Effector memory CD8-positive, alpha-beta T cell (primary cell): ENCODE results near the gene PTPRD.
"Not testable (repeated sequence)": the region's sequence is repeated elsewhere in the genome, so short reads cannot be mapped to it uniquely, and the experiment has no call there.

Experiments used
- ATAC-seq: fragments of 150-1000 bp; cut with Tn5 transposase; replicated peaks from 2 replicates; pipeline ENCODE4 v1.10.0; 2021; ENCODE audit warnings: mild to moderate bottlenecking, moderate library complexity
- DNase-seq, 3 experiments: peaks; one replicate each; pipeline ENCODE4 v3.0.0; 2021
- H3K27ac Mint-ChIP-seq, 2 donors: one replicate each; pipeline ENCODE4 v1.8.0; 2022; ENCODE audit warnings: mild to moderate bottlenecking in 2 of 2, mixed read lengths in 2 of 2, moderate library complexity in 2 of 2
- H3K27me3 Mint-ChIP-seq, 2 donors: one replicate each; pipeline ENCODE4 v1.8.0; 2022; ENCODE audit warnings: mixed read lengths in 2 of 2
- H3K36me3 Mint-ChIP-seq: one replicate; pipeline ENCODE4 v1.8.0; 2022; ENCODE audit warnings: mild to moderate bottlenecking, moderate library complexity, mixed read lengths; ENCODE audit not compliant: insufficient read depth
- H3K4me1 Mint-ChIP-seq, 2 donors: one replicate each; pipeline ENCODE4 v1.8.0; 2022; ENCODE audit warnings: low read depth in 2 of 2, mixed read lengths in 2 of 2
- H3K4me3 Mint-ChIP-seq, 2 donors: one replicate each; pipeline ENCODE4 v1.8.0; 2022; ENCODE audit warnings: mild to moderate bottlenecking in 2 of 2, mixed read lengths in 2 of 2, moderate library complexity in 2 of 2
- H3K9me3 Mint-ChIP-seq, 2 donors: one replicate each; pipeline ENCODE4 v1.8.0; 2022; ENCODE audit warnings: mixed read lengths in 2 of 2

PTPRD gene

GRCh38 chr9:9992936-9993335 is 619.9 kb downstream of the PTPRD start:
- ATAC-seq: no peak
- Mint-ChIP-seq H3K9me3 (peaks cover 6 to 12% of the 10 kb centered on the region in 2 donors), H3K4me3 (no peak overlapping the region), H3K27ac (no peak overlapping the region), H3K36me3 (no peaks in the 10 kb centered on the region), H3K4me1 (no peaks in the 10 kb centered on the region), H3K27me3 (no peaks in the 10 kb centered on the region)
- DNase-seq: no peak

GRCh38 chr9:9973062-9973461 is 639.7 kb downstream of the PTPRD start:
- no peak overlapping the region for H3K4me3 Mint-ChIP-seq
- ATAC-seq (no peak), DNase-seq (no peak)
- no peaks in the 10 kb centered on the region for H3K4me1 Mint-ChIP-seq
- H3K27me3 Mint-ChIP-seq: no peaks in the 10 kb centered on the region
- H3K36me3 Mint-ChIP-seq: no peaks in the 10 kb centered on the region
- H3K27ac Mint-ChIP-seq: no peak overlapping the region
- H3K9me3 Mint-ChIP-seq: peaks cover 0 to 5% of the 10 kb centered on the region in 2 donors

DNA sequence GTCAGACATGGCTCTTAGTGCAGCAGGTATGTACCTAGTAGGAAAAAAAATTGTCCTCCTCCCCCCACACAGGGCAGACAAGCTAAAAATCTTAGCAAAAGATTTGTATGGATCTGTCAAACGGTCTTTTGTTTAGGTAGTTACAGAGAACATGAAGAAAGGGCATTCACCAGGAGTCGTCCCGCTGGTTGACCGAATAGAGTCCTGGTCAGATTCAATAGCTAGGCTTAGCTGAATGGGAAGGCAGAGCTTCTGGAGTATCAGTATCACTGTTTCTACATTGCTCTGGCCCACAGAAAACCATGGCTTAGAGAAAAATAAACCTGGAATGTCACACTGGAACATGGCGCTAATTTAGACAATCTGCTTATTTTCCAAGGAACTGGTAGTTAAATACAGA is 642.3 kb downstream of the PTPRD start:
- no peaks in the 10 kb centered on the region for H3K27me3 Mint-ChIP-seq
- peaks cover 0 to 5% of the 10 kb centered on the region in 2 donors for H3K9me3 Mint-ChIP-seq
- DNase-seq: no peak
- no peak overlapping the region for H3K27ac Mint-ChIP-seq
- no peak for ATAC-seq
- no peak overlapping the region for H3K4me3 Mint-ChIP-seq
- no peaks in the 10 kb centered on the region for H3K4me1 Mint-ChIP-seq
- H3K36me3 Mint-ChIP-seq: no peaks in the 10 kb centered on the region

- no peaks in the 10 kb centered on the region for H3K27me3 Mint-ChIP-seq
These were observed 649.0 kb downstream of the PTPRD start for GRCh38 chr9:9963841-9964240.

DNA sequence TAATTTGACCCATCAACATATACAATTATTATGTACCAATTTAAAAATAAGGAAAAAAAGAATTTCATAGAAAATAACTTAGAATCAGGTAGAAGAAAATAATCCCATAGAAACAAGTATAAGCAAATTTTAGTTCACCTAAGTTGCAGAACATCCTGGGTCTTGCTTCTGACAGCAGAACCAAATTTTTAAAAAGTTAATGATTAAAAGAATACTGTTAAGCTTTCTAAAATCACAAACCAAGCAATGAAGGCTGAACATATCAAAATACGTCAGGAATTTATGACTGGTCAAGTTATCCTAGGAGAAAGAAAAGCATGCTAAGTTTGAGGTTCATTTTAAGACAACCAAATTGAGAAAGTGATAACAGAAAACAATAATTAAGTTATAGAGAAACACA is 650.9 kb downstream of the PTPRD start:
- DNase-seq (no peak), ATAC-seq (no peak)
- no peak overlapping the region for H3K27ac Mint-ChIP-seq
- H3K9me3 Mint-ChIP-seq: peaks cover 4% of the 10 kb centered on the region in 2 donors
- H3K27me3 Mint-ChIP-seq: no peaks in the 10 kb centered on the region
- no peaks in the 10 kb centered on the region for H3K36me3 Mint-ChIP-seq
- H3K4me1 Mint-ChIP-seq: no peaks in the 10 kb centered on the region
- no peak overlapping the region for H3K4me3 Mint-ChIP-seq

More at GRCh38 chr9:9963841-9964240, 649.0 kb downstream of the PTPRD start:
- Mint-ChIP-seq H3K9me3 (peaks cover 4 to 7% of the 10 kb centered on the region in 2 donors), H3K27ac (no peak overlapping the region), H3K4me3 (no peak overlapping the region), H3K4me1 (no peaks in the 10 kb centered on the region), H3K36me3 (no peaks in the 10 kb centered on the region)
- DNase-seq: no peak
- no peak for ATAC-seq

GRCh38 chr9:9961487-9961886 is 651.3 kb downstream of the PTPRD start:
- DNase-seq: no peak
- Mint-ChIP-seq H3K36me3 (no peaks in the 10 kb centered on the region), H3K4me3 (no peak overlapping the region), H3K27ac (no peak overlapping the region), H3K9me3 (peaks cover 4% of the 10 kb centered on the region in 2 donors), H3K27me3 (no peaks in the 10 kb centered on the region), H3K4me1 (no peaks in the 10 kb centered on the region)
- no peak for ATAC-seq

DNA sequence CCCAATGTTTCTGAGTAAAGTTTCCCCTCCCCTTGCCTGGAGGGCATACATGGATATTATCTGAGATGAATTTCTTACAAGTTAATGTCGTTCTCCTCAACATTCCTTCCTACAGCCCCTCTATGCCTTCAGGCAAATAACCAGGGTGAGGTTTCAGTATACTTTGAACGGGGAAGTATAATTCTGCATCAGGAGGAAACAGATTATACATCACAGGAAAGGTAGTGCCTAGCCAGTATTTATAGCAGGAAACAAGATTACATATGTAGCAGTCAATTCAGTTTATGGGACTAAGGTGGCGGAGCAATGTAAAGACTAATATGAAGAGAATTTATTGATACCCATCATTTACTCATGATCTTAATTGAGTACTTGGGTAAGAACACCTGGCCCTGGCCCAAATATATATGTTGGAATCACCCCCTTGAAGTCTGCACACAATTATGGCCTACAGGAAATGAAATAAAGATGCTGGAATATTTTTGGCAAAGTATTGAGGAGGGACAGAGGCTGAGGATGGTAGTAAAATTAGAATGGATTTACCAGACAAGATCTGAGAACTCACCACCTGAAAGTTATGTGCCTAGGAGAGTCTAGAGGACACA is 661.1 kb downstream of the PTPRD start:
- peaks cover 2 to 5% of the 10 kb centered on the region in 2 donors for H3K9me3 Mint-ChIP-seq
- DNase-seq (no peak), ATAC-seq (no peak)
- no peak overlapping the region for H3K4me3 Mint-ChIP-seq
- H3K4me1 Mint-ChIP-seq: no peaks in the 10 kb centered on the region
- H3K27me3 Mint-ChIP-seq: no peaks in the 10 kb centered on the region
- H3K36me3 Mint-ChIP-seq: no peaks in the 10 kb centered on the region
- H3K27ac Mint-ChIP-seq: no peak overlapping the region

- H3K4me3 Mint-ChIP-seq: no peak overlapping the region
- H3K36me3 Mint-ChIP-seq: no peaks in the 10 kb centered on the region
- no peak for DNase-seq
- peaks cover 2 to 5% of the 10 kb centered on the region in 2 donors for H3K9me3 Mint-ChIP-seq
- no peaks in the 10 kb centered on the region for H3K27me3 Mint-ChIP-seq
- no peaks in the 10 kb centered on the region for H3K4me1 Mint-ChIP-seq
- no peak overlapping the region for H3K27ac Mint-ChIP-seq
- ATAC-seq: no peak
These were observed 662.0 kb downstream of the PTPRD start for GRCh38 chr9:9950813-9951212.

DNA sequence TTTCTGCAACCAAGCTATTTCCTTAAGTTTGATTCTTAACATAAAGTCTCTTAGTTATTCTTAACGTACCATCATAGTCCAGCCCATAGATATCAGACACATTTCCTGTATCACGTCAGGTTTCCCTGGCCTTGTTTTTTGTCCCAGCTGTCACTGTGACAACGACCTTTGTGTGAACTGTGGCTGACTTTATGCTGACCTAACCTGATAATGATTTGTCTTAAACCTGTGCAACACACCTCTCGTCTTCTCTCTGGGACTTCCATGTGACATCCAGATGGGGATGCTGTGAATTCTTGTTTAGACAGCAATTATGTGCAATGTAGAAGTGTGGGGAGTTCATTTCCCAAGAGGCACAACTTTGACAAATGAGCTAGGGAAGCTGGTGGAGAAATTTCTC is 662.8 kb downstream of the PTPRD start:
- Mint-ChIP-seq H3K27ac (no peak overlapping the region), H3K36me3 (no peaks in the 10 kb centered on the region), H3K9me3 (peaks cover 2 to 5% of the 10 kb centered on the region in 2 donors), H3K4me1 (no peaks in the 10 kb centered on the region), H3K4me3 (no peak overlapping the region), H3K27me3 (no peaks in the 10 kb centered on the region)
- ATAC-seq (no peak), DNase-seq (no peak)

GRCh38 chr9:9949368-9949767 is 663.4 kb downstream of the PTPRD start:
- ATAC-seq (no peak), DNase-seq (no peak)
- peaks cover 2 to 5% of the 10 kb centered on the region in 2 donors for H3K9me3 Mint-ChIP-seq
- no peaks in the 10 kb centered on the region for H3K27me3 Mint-ChIP-seq
- H3K4me1 Mint-ChIP-seq: no peaks in the 10 kb centered on the region
- no peaks in the 10 kb centered on the region for H3K36me3 Mint-ChIP-seq
- no peak overlapping the region for H3K27ac Mint-ChIP-seq
- H3K4me3 Mint-ChIP-seq: no peak overlapping the region

DNA sequence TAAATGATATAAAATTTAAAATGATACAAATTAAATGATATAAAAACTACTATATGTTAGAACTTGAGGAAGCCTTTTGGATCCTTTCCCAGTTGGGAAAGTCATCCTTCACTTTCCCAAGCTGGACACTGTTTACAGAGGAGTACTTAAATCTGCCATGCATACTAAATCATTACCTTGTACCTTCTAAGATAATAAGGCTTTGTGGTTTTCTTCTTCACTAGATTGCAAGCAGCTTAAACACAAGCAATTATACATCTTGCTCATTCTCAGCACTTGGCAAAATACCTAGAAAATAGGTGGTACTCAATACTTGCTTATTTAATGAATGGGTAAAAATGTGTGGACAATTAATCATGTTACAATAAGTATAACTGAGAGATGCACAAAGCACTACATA is 666.8 kb downstream of the PTPRD start:
- H3K36me3 Mint-ChIP-seq: no peaks in the 10 kb centered on the region
- DNase-seq (no peak), ATAC-seq (no peak)
- no peaks in the 10 kb centered on the region for H3K4me1 Mint-ChIP-seq
- no peaks in the 10 kb centered on the region for H3K27me3 Mint-ChIP-seq
- H3K9me3 Mint-ChIP-seq: no peaks in the 10 kb centered on the region
- H3K4me3 Mint-ChIP-seq: no peak overlapping the region
- H3K27ac Mint-ChIP-seq: no peak overlapping the region

- H3K9me3 Mint-ChIP-seq: no peaks in the 10 kb centered on the region
- H3K27me3 Mint-ChIP-seq: no peaks in the 10 kb centered on the region
- no peak overlapping the region for H3K27ac Mint-ChIP-seq
- DNase-seq (peak; percentile 2 to 43 (median 3)), ATAC-seq (no peak)
- no peak overlapping the region for H3K4me3 Mint-ChIP-seq
- no peaks in the 10 kb centered on the region for H3K36me3 Mint-ChIP-seq
- H3K4me1 Mint-ChIP-seq: no peaks in the 10 kb centered on the region
These were observed 669.9 kb downstream of the PTPRD start for GRCh38 chr9:9942764-9943424.

DNA sequence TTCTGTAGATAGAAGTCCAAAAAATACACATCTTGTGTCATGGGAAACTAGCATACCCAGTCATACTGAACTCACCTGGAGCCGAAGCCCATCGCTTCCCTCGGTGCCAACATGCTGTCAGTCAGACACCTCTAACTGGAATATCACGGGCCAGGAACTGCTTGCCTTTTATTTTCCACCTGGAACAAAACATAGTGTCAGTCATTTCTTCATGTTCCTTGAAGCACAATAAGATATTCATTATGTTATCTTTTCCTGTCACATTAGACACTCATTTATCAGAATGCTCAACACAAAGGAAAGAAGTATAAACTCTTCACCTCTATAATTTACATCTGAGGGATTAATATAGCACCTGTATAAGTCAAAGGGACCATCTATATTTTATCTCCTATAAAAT is 674.4 kb downstream of the PTPRD start:
- DNase-seq (no peak), ATAC-seq (no peak)
- no peaks in the 10 kb centered on the region for H3K27me3 Mint-ChIP-seq
- H3K36me3 Mint-ChIP-seq: no peaks in the 10 kb centered on the region
- no peaks in the 10 kb centered on the region for H3K4me1 Mint-ChIP-seq
- no peak overlapping the region for H3K27ac Mint-ChIP-seq
- H3K4me3 Mint-ChIP-seq: no peak overlapping the region
- H3K9me3 Mint-ChIP-seq: no peaks in the 10 kb centered on the region

GRCh38 chr9:9931464-9931863 is 681.3 kb downstream of the PTPRD start:
- H3K4me3 Mint-ChIP-seq, H3K9me3 Mint-ChIP-seq, DNase-seq, H3K27ac Mint-ChIP-seq, H3K36me3 Mint-ChIP-seq, H3K27me3 Mint-ChIP-seq, ATAC-seq, H3K4me1 Mint-ChIP-seq: not testable (repeated sequence)
